Measurements from ENCODE around the gene EHBP1L1. TPM values are rescaled to one million over a fixed set of nuclear protein-coding genes. Genes with fewer than 3 reads are reported as not detected.
A peak's percentile ranks its signal among the peaks of the same experiment; 100 is the strongest.

EHBP1L1 gene
- total and polyA plus RNA-seq, 4 donors: 49.8 to 154 (median 91.8) TPM

GRCh38 chr11:65620666-65621065 is 44.8 kb downstream of the EHBP1L1 start:
- ATAC-seq (ENCODE audit: insufficient read depth, low FRiP score) (no peak), DNase-seq (no peak)
- no peak overlapping the region for H3K9ac ChIP-seq (ENCODE audit: insufficient read depth in 1 of 2, low read length in 2 of 2)
- no peaks in the 10 kb centered on the region for H3K27me3 ChIP-seq (ENCODE audit: control insufficient read depth in 3 of 3, insufficient read depth in 3 of 3, low read length in 2 of 3)
- H3K36me3 ChIP-seq (ENCODE audit: control insufficient read depth in 4 of 4, insufficient read depth in 4 of 4, low read length in 4 of 4): peaks cover 0 to 70% (median 26%) of the 10 kb centered on the region in 4 donors
- peak overlapping the region in 1 of 2 donors; percentile 15 for H3K27ac ChIP-seq (ENCODE audit: low read depth in 1 of 2, low read length in 1 of 2)
- peaks cover 0 to 9% (median 6%) of the 10 kb centered on the region in 5 donors for H3K4me1 ChIP-seq (ENCODE audit: control insufficient read depth in 5 of 5, insufficient read depth in 5 of 5, low read length in 5 of 5)
- 82 to 88% methylated on average over 19 of the region's 19 CpGs for WGBS, 2 donors
- H3K9me3 ChIP-seq (ENCODE audit: control insufficient read depth in 4 of 4, insufficient read depth in 3 of 4, low read length in 3 of 4): no peaks in the 10 kb centered on the region
- TF ChIP-seq CTCF (IDR thresholded peaks at IDR 0.05; ENCODE audit: control extremely low read depth, extremely low read depth): no peak
- no peak overlapping the region for H3K4me3 ChIP-seq

DNA sequence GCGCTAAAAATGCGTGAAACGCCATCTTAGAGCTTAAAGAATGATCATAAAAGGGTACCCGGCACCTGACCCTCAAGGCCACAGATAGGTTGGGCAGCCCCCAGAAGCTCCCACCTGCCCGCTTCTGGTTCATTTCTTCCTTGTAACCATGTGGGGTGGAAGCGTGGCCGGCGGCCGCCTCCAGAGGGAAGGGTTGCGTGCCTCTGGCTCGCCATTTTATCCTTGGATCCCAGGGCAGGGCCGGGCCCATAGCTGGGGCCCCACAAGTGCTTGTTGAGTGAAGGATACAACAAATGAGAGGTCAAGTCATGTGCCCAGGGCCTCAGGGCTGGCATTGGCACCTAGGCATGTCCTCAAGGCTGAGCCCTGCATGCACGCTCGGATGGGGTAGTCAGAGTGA is 45.6 kb downstream of the EHBP1L1 start:
- Histone ChIP-seq H3K27me3 (ENCODE audit: control insufficient read depth in 3 of 3, insufficient read depth in 3 of 3, low read length in 2 of 3) (no peaks in the 10 kb centered on the region), H3K27ac (ENCODE audit: low read depth in 1 of 2, low read length in 1 of 2) (no peak overlapping the region), H3K9me3 (ENCODE audit: control insufficient read depth in 4 of 4, insufficient read depth in 3 of 4, low read length in 3 of 4) (no peaks in the 10 kb centered on the region), H3K4me3 (no peak overlapping the region), H3K36me3 (ENCODE audit: control insufficient read depth in 4 of 4, insufficient read depth in 4 of 4, low read length in 4 of 4) (peaks cover 0 to 76% (median 27%) of the 10 kb centered on the region in 4 donors), H3K4me1 (ENCODE audit: control insufficient read depth in 5 of 5, insufficient read depth in 5 of 5, low read length in 5 of 5) (peaks cover 0 to 6% (median 6%) of the 10 kb centered on the region in 5 donors), H3K9ac (ENCODE audit: insufficient read depth in 1 of 2, low read length in 2 of 2) (no peak overlapping the region)
- 82 to 93% methylated on average over 14 of the region's 14 CpGs for WGBS, 2 donors
- TF ChIP-seq CTCF (IDR thresholded peaks at IDR 0.05; ENCODE audit: control extremely low read depth, extremely low read depth): no peak
- no peak for DNase-seq
- no peak for ATAC-seq (ENCODE audit: insufficient read depth, low FRiP score)

DNA sequence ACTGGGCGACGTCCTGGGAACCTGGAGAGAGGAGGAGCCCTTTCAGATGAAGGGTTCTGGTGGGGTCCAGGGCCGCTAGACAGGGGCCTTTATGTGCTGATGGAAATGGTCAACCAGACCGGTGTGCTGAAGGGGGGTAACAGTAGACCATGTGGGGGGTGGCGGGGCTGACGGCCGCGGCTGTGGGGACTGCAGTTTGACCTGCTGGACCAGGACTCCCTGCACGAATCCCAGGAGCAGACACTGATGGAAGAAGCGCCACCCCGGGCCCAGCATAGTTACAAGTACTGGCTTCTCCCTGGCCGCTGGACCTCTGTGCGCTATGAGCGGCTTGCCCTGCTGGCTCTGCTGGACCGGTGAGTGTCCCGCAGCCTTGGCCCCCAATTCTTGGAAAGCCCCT is 46.2 kb downstream of the EHBP1L1 start:
- Histone ChIP-seq H3K27ac (ENCODE audit: low read depth in 1 of 2, low read length in 1 of 2) (no peak overlapping the region), H3K36me3 (ENCODE audit: control insufficient read depth in 4 of 4, insufficient read depth in 4 of 4, low read length in 4 of 4) (peaks cover 5 to 81% (median 29%) of the 10 kb centered on the region in 4 donors), H3K4me3 (no peak overlapping the region), H3K9me3 (ENCODE audit: control insufficient read depth in 4 of 4, insufficient read depth in 3 of 4, low read length in 3 of 4) (no peaks in the 10 kb centered on the region), H3K4me1 (ENCODE audit: control insufficient read depth in 5 of 5, insufficient read depth in 5 of 5, low read length in 5 of 5) (peaks cover 0 to 1% (median under 1%) of the 10 kb centered on the region in 5 donors), H3K27me3 (ENCODE audit: control insufficient read depth in 3 of 3, insufficient read depth in 3 of 3, low read length in 2 of 3) (no peaks in the 10 kb centered on the region), H3K9ac (ENCODE audit: insufficient read depth in 1 of 2, low read length in 2 of 2) (no peak overlapping the region)
- WGBS, 2 donors: 95 to 96% methylated on average over 16 of the region's 16 CpGs
- ATAC-seq (ENCODE audit: insufficient read depth, low FRiP score) (no peak), DNase-seq (no peak)
- no peak for TF ChIP-seq CTCF (IDR thresholded peaks at IDR 0.05; ENCODE audit: control extremely low read depth, extremely low read depth)

- no peak for TF ChIP-seq CTCF (IDR thresholded peaks at IDR 0.05; ENCODE audit: control extremely low read depth, extremely low read depth)
- 93 to 95% methylated on average over 14 of the region's 14 CpGs for WGBS, 2 donors
- ATAC-seq (ENCODE audit: insufficient read depth, low FRiP score) (no peak), DNase-seq (no peak)
- H3K27ac ChIP-seq (ENCODE audit: low read depth in 1 of 2, low read length in 1 of 2): no peak overlapping the region
- peaks cover 6 to 83% (median 35%) of the 10 kb centered on the region in 4 donors for H3K36me3 ChIP-seq (ENCODE audit: control insufficient read depth in 4 of 4, insufficient read depth in 4 of 4, low read length in 4 of 4)
- H3K27me3 ChIP-seq (ENCODE audit: control insufficient read depth in 3 of 3, insufficient read depth in 3 of 3, low read length in 2 of 3): no peaks in the 10 kb centered on the region
- no peaks in the 10 kb centered on the region for H3K9me3 ChIP-seq (ENCODE audit: control insufficient read depth in 4 of 4, insufficient read depth in 3 of 4, low read length in 3 of 4)
- H3K4me1 ChIP-seq (ENCODE audit: control insufficient read depth in 5 of 5, insufficient read depth in 5 of 5, low read length in 5 of 5): no peaks in the 10 kb centered on the region
- H3K9ac ChIP-seq (ENCODE audit: insufficient read depth in 1 of 2, low read length in 2 of 2): no peak overlapping the region
- no peak overlapping the region for H3K4me3 ChIP-seq
These were observed 47.3 kb downstream of the EHBP1L1 start for GRCh38 chr11:65623177-65623576.
